Measurements from ENCODE around the gene ABI3. TPM values are rescaled to one million over a fixed set of nuclear protein-coding genes. Genes with fewer than 3 reads are reported as not detected.

The ABI3 gene
- total and polyA plus RNA-seq, 9 of the 15 experiments (the other 6 are each of a cell fraction or from before 2014, with no cell fraction given): not detected

DNA sequence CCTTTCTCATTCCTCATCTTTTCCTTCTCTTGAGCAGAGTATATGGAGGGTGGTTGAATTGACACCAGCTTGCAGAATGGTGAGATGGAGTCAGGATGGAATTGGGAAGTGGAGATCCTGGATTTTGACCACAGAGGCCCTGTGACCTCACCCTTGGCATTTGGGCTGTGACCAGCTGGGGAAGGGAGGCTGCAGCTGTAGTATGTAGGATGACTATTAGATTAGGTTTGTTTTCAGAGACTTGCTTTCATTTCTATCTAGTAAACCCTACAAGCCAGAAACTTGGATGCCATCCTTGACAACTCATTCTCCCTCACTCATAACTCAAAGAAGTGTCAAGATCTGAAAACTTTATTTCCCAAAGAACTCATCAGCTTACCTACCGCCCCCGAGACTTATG lies 6.0 kb upstream of the ABI3 start:
- 7% methylated on average over 2 of the region's 2 CpGs for WGBS (ENCODE audit: insufficient coverage, low coverage, missing lambda C conversion rate)
- Histone ChIP-seq H3K4me3 (no peak overlapping the region), H3K36me3 (ENCODE audit: control insufficient read depth, insufficient read depth, low read length) (no peaks in the 10 kb centered on the region), H2AFZ (ENCODE audit: low read depth, low read length) (no peak overlapping the region), H3K27ac (ENCODE audit: extremely low read depth, low read depth, low read length) (no peak overlapping the region), H4K20me1 (replicated peaks; ENCODE audit: control insufficient read depth, insufficient read depth, low read length) (no peaks in the 10 kb centered on the region), H3K79me2 (ENCODE audit: control insufficient read depth, insufficient read depth, low read length) (no peaks in the 10 kb centered on the region), H3K27me3 (ENCODE audit: control insufficient read depth in 2 of 2, insufficient read depth in 2 of 2, low read length in 2 of 2) (peaks cover 25 to 73% of the 10 kb centered on the region in 2 experiments), H3K9me3 (replicated peaks; ENCODE audit: control insufficient read depth, insufficient read depth, low read depth, low read length) (no peaks in the 10 kb centered on the region), H3K9me1 (ENCODE audit: control insufficient read depth, insufficient read depth, low read length) (no peaks in the 10 kb centered on the region), H3K4me2 (ENCODE audit: insufficient read depth, low read length) (no peak overlapping the region), H3K9ac (ENCODE audit: insufficient read depth in 1 of 2, low read depth in 2 of 2, low read length in 2 of 2) (no peak overlapping the region), H3K4me1 (replicated peaks in 1 of 2; ENCODE audit: control insufficient read depth in 2 of 2, insufficient read depth in 2 of 2, low read length in 2 of 2) (no peaks in the 10 kb centered on the region; a peak in 1 of 5 replicates)
- no TSS peak for BruUV-seq (replicated peaks)
- TF ChIP-seq DLX4 (CRISPR knock-in tag; IDR thresholded peaks at IDR 0.05) (no peak), FOXO4 (CRISPR knock-in tag; IDR thresholded peaks at IDR 0.05) (no peak), THAP12 (CRISPR knock-in tag; IDR thresholded peaks at IDR 0.05) (no peak), NCOA6 (IDR thresholded peaks at IDR 0.05) (no peak), TGIF2 (CRISPR knock-in tag; IDR thresholded peaks at IDR 0.05) (no peak), C11orf30 (IDR thresholded peaks at IDR 0.05; ENCODE audit: low read depth) (no peak), RNF2 (IDR thresholded peaks at IDR 0.05) (no peak), SMARCC2 (IDR thresholded peaks at IDR 0.05; ENCODE audit: low read depth) (no peak), ATF6 (CRISPR knock-in tag; IDR thresholded peaks at IDR 0.05) (no peak)
- TF ChIP-seq, protein P1, sequence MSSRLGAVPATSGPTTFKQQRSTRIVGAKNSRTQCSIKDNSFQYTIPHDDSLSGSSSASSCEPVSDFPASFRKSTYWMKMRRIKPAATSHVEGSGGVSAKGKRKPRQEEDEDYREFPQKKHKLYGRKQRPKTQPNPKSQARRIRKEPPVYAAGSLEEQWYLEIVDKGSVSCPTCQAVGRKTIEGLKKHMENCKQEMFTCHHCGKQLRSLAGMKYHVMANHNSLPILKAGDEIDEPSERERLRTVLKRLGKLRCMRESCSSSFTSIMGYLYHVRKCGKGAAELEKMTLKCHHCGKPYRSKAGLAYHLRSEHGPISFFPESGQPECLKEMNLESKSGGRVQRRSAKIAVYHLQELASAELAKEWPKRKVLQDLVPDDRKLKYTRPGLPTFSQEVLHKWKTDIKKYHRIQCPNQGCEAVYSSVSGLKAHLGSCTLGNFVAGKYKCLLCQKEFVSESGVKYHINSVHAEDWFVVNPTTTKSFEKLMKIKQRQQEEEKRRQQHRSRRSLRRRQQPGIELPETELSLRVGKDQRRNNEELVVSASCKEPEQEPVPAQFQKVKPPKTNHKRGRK (tag; IDR thresholded peaks at IDR 0.05): no peak
- TF ChIP-seq, protein P2, sequence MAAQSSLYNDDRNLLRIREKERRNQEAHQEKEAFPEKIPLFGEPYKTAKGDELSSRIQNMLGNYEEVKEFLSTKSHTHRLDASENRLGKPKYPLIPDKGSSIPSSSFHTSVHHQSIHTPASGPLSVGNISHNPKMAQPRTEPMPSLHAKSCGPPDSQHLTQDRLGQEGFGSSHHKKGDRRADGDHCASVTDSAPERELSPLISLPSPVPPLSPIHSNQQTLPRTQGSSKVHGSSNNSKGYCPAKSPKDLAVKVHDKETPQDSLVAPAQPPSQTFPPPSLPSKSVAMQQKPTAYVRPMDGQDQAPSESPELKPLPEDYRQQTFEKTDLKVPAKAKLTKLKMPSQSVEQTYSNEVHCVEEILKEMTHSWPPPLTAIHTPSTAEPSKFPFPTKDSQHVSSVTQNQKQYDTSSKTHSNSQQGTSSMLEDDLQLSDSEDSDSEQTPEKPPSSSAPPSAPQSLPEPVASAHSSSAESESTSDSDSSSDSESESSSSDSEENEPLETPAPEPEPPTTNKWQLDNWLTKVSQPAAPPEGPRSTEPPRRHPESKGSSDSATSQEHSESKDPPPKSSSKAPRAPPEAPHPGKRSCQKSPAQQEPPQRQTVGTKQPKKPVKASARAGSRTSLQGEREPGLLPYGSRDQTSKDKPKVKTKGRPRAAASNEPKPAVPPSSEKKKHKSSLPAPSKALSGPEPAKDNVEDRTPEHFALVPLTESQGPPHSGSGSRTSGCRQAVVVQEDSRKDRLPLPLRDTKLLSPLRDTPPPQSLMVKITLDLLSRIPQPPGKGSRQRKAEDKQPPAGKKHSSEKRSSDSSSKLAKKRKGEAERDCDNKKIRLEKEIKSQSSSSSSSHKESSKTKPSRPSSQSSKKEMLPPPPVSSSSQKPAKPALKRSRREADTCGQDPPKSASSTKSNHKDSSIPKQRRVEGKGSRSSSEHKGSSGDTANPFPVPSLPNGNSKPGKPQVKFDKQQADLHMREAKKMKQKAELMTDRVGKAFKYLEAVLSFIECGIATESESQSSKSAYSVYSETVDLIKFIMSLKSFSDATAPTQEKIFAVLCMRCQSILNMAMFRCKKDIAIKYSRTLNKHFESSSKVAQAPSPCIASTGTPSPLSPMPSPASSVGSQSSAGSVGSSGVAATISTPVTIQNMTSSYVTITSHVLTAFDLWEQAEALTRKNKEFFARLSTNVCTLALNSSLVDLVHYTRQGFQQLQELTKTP (IDR thresholded peaks at IDR 0.05; ENCODE audit: low read depth in 1 of 2, partially characterized antibody in 2 of 2): no peak
- ATAC-seq (no peak), DNase-seq (ENCODE audit: extremely low read depth in 1 of 4, low spot score in 3 of 4) (peak in 1 of 4 experiments; percentile 2), FAIRE-seq (no peak)
- intact Hi-C loops (cut with micrococcal nuclease): no loop called here
- in situ Hi-C loops (cut with MboI): no loop called here
- ChIA-PET POLR2A (no interaction called here), CTCF (ENCODE audit: low intra/inter-chr PET ratio) (no interaction called here)

Data from K562 (cell line).